ENCODE measurements around the gene FRMD4A.
A peak's percentile ranks its signal among the peaks of the same experiment; 100 is the strongest.
"Not testable (repeated sequence)": the region's sequence is repeated elsewhere in the genome, so short reads cannot be mapped to it uniquely, and the experiment has no call there.

FRMD4A gene

GRCh38 chr10:13784067-13784466 lies 546.7 kb downstream of the FRMD4A start:
- Histone ChIP-seq H3K9me2 (replicated peaks; ENCODE audit: control insufficient read depth, low read length) (no peaks in the 10 kb centered on the region), H3K36me3 (ENCODE audit: control insufficient read depth, low read length) (no peaks in the 10 kb centered on the region), H3K9me3 (ENCODE audit: control insufficient read depth, insufficient read depth, low read length) (no peaks in the 10 kb centered on the region), H3K27me3 (ENCODE audit: control insufficient read depth, low read length) (no peaks in the 10 kb centered on the region), H3K27ac (ENCODE audit: low read depth, low read length) (peak overlapping the region; percentile 83), H4K20me1 (ENCODE audit: control insufficient read depth, insufficient read depth, low read depth, low read length) (no peaks in the 10 kb centered on the region), H3K4me1 (ENCODE audit: control insufficient read depth, low read length) (peaks cover 89% of the 10 kb centered on the region), H3K79me2 (ENCODE audit: control insufficient read depth, low read length) (no peaks in the 10 kb centered on the region), H3F3A (ENCODE audit: control insufficient read depth, insufficient read depth) (peaks cover 16% of the 10 kb centered on the region), H3K4me3 (ENCODE audit: low read length) (peak overlapping the region; percentile 40), H3K4me2 (ENCODE audit: low read length) (peak overlapping the region; percentile 66)
- no peak for TF ChIP-seq EZH2phosphoT487 (IDR thresholded peaks at IDR 0.05; ENCODE audit: borderline replicate concordance, low read length)
- peak; percentile 69 for TF ChIP-seq CTCF (IDR thresholded peaks at IDR 0.05; ENCODE audit: low read depth, low read length, poor library complexity, severe bottlenecking)

- H4K20me1 ChIP-seq (ENCODE audit: control insufficient read depth, insufficient read depth, low read depth, low read length): no peaks in the 10 kb centered on the region
- no peaks in the 10 kb centered on the region for H3K36me3 ChIP-seq (ENCODE audit: control insufficient read depth, low read length)
- TF ChIP-seq CTCF (IDR thresholded peaks at IDR 0.05; ENCODE audit: low read depth, low read length, poor library complexity, severe bottlenecking): no peak
- TF ChIP-seq EZH2phosphoT487 (IDR thresholded peaks at IDR 0.05; ENCODE audit: borderline replicate concordance, low read length): no peak
Measured at GRCh38 chr10:13779748-13780147, 551.0 kb downstream of the FRMD4A start.

GRCh38 chr10:13778693-13778960 lies 552.1 kb downstream of the FRMD4A start:
- not testable (repeated sequence) for H3K9me3 ChIP-seq (ENCODE audit: control insufficient read depth, insufficient read depth, low read length); H3K9me2 ChIP-seq (replicated peaks; ENCODE audit: control insufficient read depth, low read length); H3K27ac ChIP-seq (ENCODE audit: low read depth, low read length); H3K79me2 ChIP-seq (ENCODE audit: control insufficient read depth, low read length); H3K4me3 ChIP-seq (ENCODE audit: low read length); H3K36me3 ChIP-seq (ENCODE audit: control insufficient read depth, low read length); H3K4me2 ChIP-seq (ENCODE audit: low read length); H4K20me1 ChIP-seq (ENCODE audit: control insufficient read depth, insufficient read depth, low read depth, low read length)
- Histone ChIP-seq H3F3A (ENCODE audit: control insufficient read depth, insufficient read depth) (peaks cover 11% of the 10 kb centered on the region), H3K4me1 (ENCODE audit: control insufficient read depth, low read length) (peaks cover 70% of the 10 kb centered on the region), H3K27me3 (ENCODE audit: control insufficient read depth, low read length) (peaks cover 19% of the 10 kb centered on the region)

More at GRCh38 chr10:13779748-13780147, 551.0 kb downstream of the FRMD4A start:
- H3K4me1 ChIP-seq (ENCODE audit: control insufficient read depth, low read length): peaks cover 81% of the 10 kb centered on the region
- H3K9me3 ChIP-seq (ENCODE audit: control insufficient read depth, insufficient read depth, low read length): no peaks in the 10 kb centered on the region
- no peaks in the 10 kb centered on the region for H3K79me2 ChIP-seq (ENCODE audit: control insufficient read depth, low read length)
- H3K4me3 ChIP-seq (ENCODE audit: low read length): no peak overlapping the region
- no peak overlapping the region for H3K27ac ChIP-seq (ENCODE audit: low read depth, low read length)
- peaks cover 11% of the 10 kb centered on the region for H3K27me3 ChIP-seq (ENCODE audit: control insufficient read depth, low read length)
- no peaks in the 10 kb centered on the region for H3K9me2 ChIP-seq (replicated peaks; ENCODE audit: control insufficient read depth, low read length)
- peak overlapping the region; percentile 16 for H3K4me2 ChIP-seq (ENCODE audit: low read length)
- peaks cover 15% of the 10 kb centered on the region for H3F3A ChIP-seq (ENCODE audit: control insufficient read depth, insufficient read depth)

GRCh38 chr10:13776861-13777311 lies 553.8 kb downstream of the FRMD4A start:
- H3K4me3 ChIP-seq (ENCODE audit: low read length): peak overlapping the region; percentile 21; the same call in 1 of the 2 replicates
- H3K4me2 ChIP-seq (ENCODE audit: low read length): peak overlapping the region; percentile 54
- H3F3A ChIP-seq (ENCODE audit: control insufficient read depth, insufficient read depth): peaks cover 5% of the 10 kb centered on the region
- peaks cover 22% of the 10 kb centered on the region for H3K27me3 ChIP-seq (ENCODE audit: control insufficient read depth, low read length)
- H3K9me3 ChIP-seq (ENCODE audit: control insufficient read depth, insufficient read depth, low read length): no peaks in the 10 kb centered on the region
- H3K36me3 ChIP-seq (ENCODE audit: control insufficient read depth, low read length): no peaks in the 10 kb centered on the region
- H3K79me2 ChIP-seq (ENCODE audit: control insufficient read depth, low read length): no peaks in the 10 kb centered on the region
- TF ChIP-seq CTCF (IDR thresholded peaks at IDR 0.05; ENCODE audit: low read depth, low read length, poor library complexity, severe bottlenecking): no peak
- no peak for TF ChIP-seq EZH2phosphoT487 (IDR thresholded peaks at IDR 0.05; ENCODE audit: borderline replicate concordance, low read length)
- H4K20me1 ChIP-seq (ENCODE audit: control insufficient read depth, insufficient read depth, low read depth, low read length): no peaks in the 10 kb centered on the region
- H3K4me1 ChIP-seq (ENCODE audit: control insufficient read depth, low read length): peaks cover 54% of the 10 kb centered on the region
- no peak overlapping the region for H3K27ac ChIP-seq (ENCODE audit: low read depth, low read length)
- no peaks in the 10 kb centered on the region for H3K9me2 ChIP-seq (replicated peaks; ENCODE audit: control insufficient read depth, low read length)
